Hepatocyte (in vitro differentiated cells): ENCODE measurements around the gene SLC40A1. TPM values are rescaled to one million over a fixed set of nuclear protein-coding genes. Genes with fewer than 3 reads are reported as not detected.

Experiments
- DNase-seq: peaks from one replicate; pipeline ENCODE4 v3.0.0-alpha.2; 2016; ENCODE audit warnings: low spot score
- H2AFZ ChIP-seq: fragments of 200-600 bp; sonication (generic); 2 replicates; pipeline ENCODE4 v1.6.0; 2016; ENCODE audit warnings: antibody characterized with exemption, mild to moderate bottlenecking
- H3K27ac ChIP-seq: fragments of 200-600 bp; sonication (generic); 2 replicates; pipeline ENCODE4 v1.5.1; 2016; ENCODE audit warnings: mild to moderate bottlenecking
- H3K27me3 ChIP-seq: fragments of 200-600 bp; sonication (generic); 2 replicates; pipeline ENCODE4 v1.6.1; 2016
- H3K36me3 ChIP-seq: fragments of 200-600 bp; sonication (generic); replicated peaks from 2 replicates; pipeline ENCODE4 v1.5.1; 2016; ENCODE audit warnings: low read depth; ENCODE audit not compliant: insufficient read depth
- H3K4me1 ChIP-seq: fragments of 200-600 bp; sonication (generic); 2 replicates; pipeline ENCODE4 v1.5.1; 2016; ENCODE audit warnings: mild to moderate bottlenecking, moderate library complexity; ENCODE audit not compliant: insufficient read depth
- H3K4me2 ChIP-seq: fragments of 200-600 bp; sonication (generic); 2 replicates; pipeline ENCODE4 v1.6.0; 2016
- H3K4me3 ChIP-seq: fragments of 200-600 bp; sonication (generic); 2 replicates; pipeline ENCODE4 v1.5.1; 2016; ENCODE audit warnings: mild to moderate bottlenecking
- H3K79me2 ChIP-seq: fragments of 200-600 bp; sonication (generic); 2 replicates; pipeline ENCODE4 v1.6.0; 2017; ENCODE audit warnings: mild to moderate bottlenecking
- H3K9me2 ChIP-seq: fragments of 200-600 bp; sonication (generic); replicated peaks from 2 replicates; pipeline ENCODE4 v1.6.0; 2017; ENCODE audit warnings: mild to moderate bottlenecking; ENCODE audit not compliant: insufficient read depth
- H3K9me3 ChIP-seq: fragments of 200-600 bp; sonication (generic); 2 replicates; pipeline ENCODE4 v1.5.1; 2016; ENCODE audit warnings: low read depth, mild to moderate bottlenecking
- H4K20me1 ChIP-seq: fragments of 200-600 bp; sonication (generic); 2 replicates; pipeline ENCODE4 v1.6.0; 2016; ENCODE audit warnings: mild to moderate bottlenecking; ENCODE audit not compliant: insufficient read depth, poor library complexity, severe bottlenecking
- CTCF ChIP-seq: fragments of 200-600 bp; sonication (generic); IDR thresholded peaks from 2 replicates; pipeline ENCODE4 v1.5.1; 2016; ENCODE audit warnings: antibody characterized with exemption, mild to moderate bottlenecking; ENCODE audit not compliant: poor library complexity
- EZH2 ChIP-seq: fragments of 200-600 bp; sonication (generic); IDR thresholded peaks from 2 replicates; pipeline ENCODE4 v1.6.1; 2016; ENCODE audit warnings: antibody characterized with exemption, mild to moderate bottlenecking, borderline replicate concordance
- EZH2phosphoT487 ChIP-seq: fragments of 200-600 bp; sonication (generic); IDR thresholded peaks from one replicate; pipeline ENCODE4 v1.6.1; 2018; ENCODE audit warnings: antibody characterized with exemption, mild to moderate bottlenecking, low read depth, moderate library complexity; ENCODE audit not compliant: unreplicated experiment, severe bottlenecking
- WGBS: methylation state at CpG from one replicate; pipeline ENCODE4 v1.1.6; 2016; ENCODE audit warnings: low lambda C conversion rate; ENCODE audit errors: missing lambda C conversion rate; 5-methylcytosine and 5-hydroxymethylcytosine counted together
- polyA plus RNA-seq: library from polyadenylated mRNA; unstranded; fragments of >200 nt; fragmentation: Nextera tagmentation; extraction: Ambion mirVana; gene quantifications from 2 replicates; pipeline ENCODE4 v1.2.1, GENCODE V29; 2016
- total RNA-seq: library from RNA; depleted of rRNA; stranded (reverse); fragments of >200 nt; gene quantifications from 2 replicates; pipeline ENCODE4 v1.2.3, GENCODE V29; 2014

Gene SLC40A1
- total and polyA plus RNA-seq, 2 experiments from 2014 or later = 186 to 225 TPM

GRCh38 chr2:189552334-189552990, 28.1 kb downstream of the SLC40A1 start:
- peak; percentile 13 for DNase-seq
- Histone ChIP-seq H3K4me2 (peak overlapping the region; percentile 36), H3K4me1 (peaks cover 43% of the 10 kb centered on the region), H4K20me1 (no peaks in the 10 kb centered on the region), H3K9me3 (no peaks in the 10 kb centered on the region), H3K36me3 (no peaks in the 10 kb centered on the region), H3K79me2 (no peaks in the 10 kb centered on the region), H3K9me2 (no peaks in the 10 kb centered on the region), H2AFZ (peak overlapping the region; percentile 14), H3K27ac (peak overlapping the region; percentile 76), H3K27me3 (no peaks in the 10 kb centered on the region), H3K4me3 (no peak overlapping the region)
- TF ChIP-seq EZH2 (no peak), EZH2phosphoT487 (no peak), CTCF (no peak)
- 56% methylated on average over 6 of the region's 6 CpGs for WGBS

GRCh38 chr2:189551808-189552207, 28.8 kb downstream of the SLC40A1 start:
- no peak for DNase-seq
- Histone ChIP-seq H3K4me1 (peaks cover 43% of the 10 kb centered on the region), H4K20me1 (no peaks in the 10 kb centered on the region), H3K9me2 (no peaks in the 10 kb centered on the region), H2AFZ (no peak overlapping the region), H3K27me3 (no peaks in the 10 kb centered on the region), H3K4me2 (no peak overlapping the region), H3K9me3 (no peaks in the 10 kb centered on the region), H3K4me3 (no peak overlapping the region), H3K79me2 (no peaks in the 10 kb centered on the region), H3K27ac (peak overlapping the region; percentile 76), H3K36me3 (no peaks in the 10 kb centered on the region)
- TF ChIP-seq CTCF (no peak), EZH2 (no peak), EZH2phosphoT487 (no peak)

GRCh38 chr2:189549449-189549832, 31.1 kb downstream of the SLC40A1 start:
- DNase-seq = no peak
- Histone ChIP-seq H3K79me2 (no peaks in the 10 kb centered on the region), H3K27ac (no peak overlapping the region), H3K36me3 (no peaks in the 10 kb centered on the region), H3K4me3 (no peak overlapping the region), H3K4me2 (no peak overlapping the region), H3K27me3 (no peaks in the 10 kb centered on the region), H2AFZ (no peak overlapping the region), H3K9me2 (no peaks in the 10 kb centered on the region), H3K4me1 (peaks cover 36% of the 10 kb centered on the region), H3K9me3 (no peaks in the 10 kb centered on the region), H4K20me1 (no peaks in the 10 kb centered on the region)
- WGBS = 72% methylated on average over 2 of the region's 2 CpGs
- no peak for TF ChIP-seq CTCF
- TF ChIP-seq EZH2 = no peak
- TF ChIP-seq EZH2phosphoT487 = no peak
